Right ventricle myocardium superior (tissue), 1 donor: ENCODE measurements around the gene SLC6A1. TPM values are rescaled to one million over a fixed set of nuclear protein-coding genes. Genes with fewer than 3 reads are reported as not detected.
"Not testable (repeated sequence)": the region's sequence is repeated elsewhere in the genome, so short reads cannot be mapped to it uniquely, and the experiment has no call there.

ENCODE experiments used
- ATAC-seq: fragments of 200-7000 bp; cut with Tn5 transposase; one replicate; pipeline ENCODE4 v1.9.1; 2020; ENCODE audit warnings: mild to moderate bottlenecking; ENCODE audit not compliant: poor library complexity
- DNase-seq: peaks from one replicate; pipeline ENCODE4 v3.0.0-alpha.2; 2020
- intact Hi-C: fragments of 100-400 bp; cut with DNase I; formaldehyde crosslinking; loops from one replicate; pipeline ENCODE4 v1.11.2; 2022
- total RNA-seq: library from RNA; stranded (reverse); fragmentation: NEBNext Ultra II Directional; extraction: Animal tissue kit (Norgen Biotek cat#: 25700); gene quantifications from one replicate; pipeline ENCODE4 v1.2.1, GENCODE V29; 2021
- donor health status: DM: no; HTN: yes; CAD: no; lungs with severe emphysema.

The SLC6A1 gene
- total RNA-seq, 1 donor from 2014 or later: 0.73 TPM

DNA sequence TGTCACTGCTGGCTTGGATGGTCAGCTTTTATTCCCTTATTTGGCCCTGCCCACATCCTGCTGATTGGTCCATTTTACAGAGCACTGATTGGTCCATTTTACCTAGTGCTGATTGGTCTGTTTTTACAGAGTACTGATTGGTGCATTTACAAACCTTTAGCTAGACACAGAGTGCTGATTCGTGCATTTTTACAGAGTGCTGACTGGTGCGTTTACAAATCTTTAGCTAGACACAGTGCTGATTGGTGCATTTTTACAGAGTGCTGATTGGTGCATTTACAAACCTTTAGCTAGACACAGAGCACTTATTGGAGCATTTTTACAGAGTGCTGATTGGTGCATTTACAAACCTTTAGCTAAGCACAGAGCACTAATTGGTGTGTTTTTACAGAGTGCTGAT is 82.6 kb downstream of the SLC6A1 start:
- intact Hi-C loops, DNase-seq, ATAC-seq: not testable (repeated sequence)

DNA sequence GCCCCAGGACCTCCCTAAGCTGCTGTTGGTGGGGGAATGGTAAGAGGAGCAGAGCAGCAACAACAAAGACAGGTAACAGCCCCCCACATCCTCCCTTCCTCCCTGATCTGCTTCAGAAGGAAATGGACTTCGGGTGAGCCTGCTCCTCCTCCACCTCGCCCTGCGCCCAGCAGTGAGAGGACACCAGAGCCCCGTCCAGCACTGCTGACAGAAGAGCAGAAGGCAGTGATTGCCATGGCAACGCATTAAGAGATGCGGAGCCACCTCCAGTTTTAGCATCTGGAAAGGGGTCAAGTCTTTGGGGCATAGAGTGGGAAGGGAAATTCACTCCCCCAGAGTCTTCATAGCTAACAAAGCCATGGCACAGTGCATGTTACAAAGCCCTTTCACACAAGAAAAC is 84.2 kb downstream of the SLC6A1 start:
- ATAC-seq (no peak), DNase-seq (no peak)
- intact Hi-C loops: no loop called here

DNA sequence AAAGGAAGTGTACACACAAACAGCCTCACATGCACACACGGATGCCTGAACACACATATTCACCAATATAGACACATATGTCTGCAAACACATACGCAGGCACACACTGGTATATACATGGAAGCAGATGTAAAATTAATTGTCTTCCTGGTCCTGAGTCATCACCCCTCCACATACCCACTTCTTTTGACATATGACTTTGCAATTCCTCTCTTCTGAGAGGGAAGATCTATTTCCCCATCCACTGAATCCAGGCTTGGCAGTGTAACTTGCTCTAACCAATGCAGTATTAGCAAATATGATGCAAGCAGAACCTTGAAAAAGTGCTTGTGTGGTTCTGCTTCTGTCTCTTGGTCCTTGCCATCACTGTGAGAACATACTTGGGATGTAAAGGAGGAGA is 84.9 kb downstream of the SLC6A1 start:
- DNase-seq: no peak
- ATAC-seq: peak; percentile 58
- intact Hi-C loops: no loop called here

DNA sequence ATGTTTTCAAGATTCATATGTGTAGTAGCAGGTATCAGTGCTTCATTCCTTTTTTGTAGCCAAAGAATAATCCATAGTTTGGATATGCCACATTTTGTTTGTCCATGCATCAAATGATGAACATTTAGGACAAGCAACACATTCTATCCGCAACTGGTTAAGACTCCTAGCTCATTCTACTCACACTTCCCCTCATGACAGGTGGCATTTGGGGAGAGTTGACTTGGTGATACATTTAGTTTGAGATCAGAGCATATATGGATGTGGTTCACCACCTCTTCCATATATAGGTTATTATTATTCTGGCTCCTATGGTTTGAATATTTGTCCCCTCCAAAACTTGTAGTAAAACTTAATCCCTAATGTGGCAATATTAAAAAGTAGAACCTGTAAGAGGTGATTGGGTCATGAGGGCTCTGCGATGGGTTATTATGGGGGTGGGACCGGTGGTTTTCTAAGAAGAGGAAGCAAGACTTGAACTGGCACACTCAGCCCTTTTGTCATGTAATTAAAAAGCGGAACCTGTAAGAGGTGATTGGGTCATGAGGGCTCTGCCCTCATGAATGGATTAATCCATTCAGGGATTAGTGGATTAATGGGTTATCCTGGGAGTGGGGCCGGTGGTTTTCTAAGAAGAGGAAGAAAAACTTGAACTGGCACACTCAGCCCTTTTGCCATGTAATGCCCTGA is 86.4 kb downstream of the SLC6A1 start:
- intact Hi-C loops: no loop called here
- no peak for DNase-seq

DNA sequence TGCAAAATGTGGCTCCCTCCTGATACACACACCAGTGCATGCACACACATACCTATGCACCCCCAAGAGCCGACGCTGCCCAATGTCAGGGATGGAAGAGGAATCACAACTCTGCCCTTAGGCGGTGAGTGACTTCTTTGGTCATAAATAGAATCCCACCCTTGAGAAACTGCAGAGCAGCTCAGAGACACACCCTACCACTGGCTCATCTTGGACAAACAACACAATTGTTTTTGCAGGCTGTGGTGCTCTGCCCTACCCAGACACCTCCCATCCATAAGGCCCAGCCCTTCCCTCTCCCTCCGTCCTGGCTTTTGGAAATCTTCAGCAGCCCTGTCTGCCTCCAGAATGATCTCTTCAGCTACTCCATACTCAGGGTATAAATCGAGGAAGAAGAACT is 87.9 kb downstream of the SLC6A1 start:
- intact Hi-C loops: no loop called here
- DNase-seq (no peak), ATAC-seq (no peak)

More for the DNA sequence above, 86.4 kb downstream of the SLC6A1 start:
- ATAC-seq: no peak

DNA sequence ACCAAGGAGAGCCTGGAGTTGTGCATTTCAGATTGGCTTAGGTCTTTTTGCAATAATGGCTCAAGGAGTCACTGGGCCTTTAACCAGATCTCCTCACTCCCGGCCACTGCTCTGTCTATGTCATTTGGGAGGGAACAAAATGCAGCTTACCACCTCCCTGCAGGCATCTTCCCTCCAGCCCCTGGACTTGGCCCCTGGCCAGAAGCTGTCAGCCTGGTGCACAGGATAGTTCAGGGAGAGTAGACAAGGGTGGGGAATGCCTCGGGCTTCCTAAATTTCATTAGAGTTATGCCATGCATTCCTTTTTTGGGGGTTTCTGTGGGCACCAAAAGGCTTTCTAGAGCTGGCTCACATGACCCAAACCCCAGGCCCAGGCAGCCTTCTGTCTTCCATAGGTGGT is 91.5 kb downstream of the SLC6A1 start:
- intact Hi-C loops: no loop called here
- no peak for ATAC-seq

DNA sequence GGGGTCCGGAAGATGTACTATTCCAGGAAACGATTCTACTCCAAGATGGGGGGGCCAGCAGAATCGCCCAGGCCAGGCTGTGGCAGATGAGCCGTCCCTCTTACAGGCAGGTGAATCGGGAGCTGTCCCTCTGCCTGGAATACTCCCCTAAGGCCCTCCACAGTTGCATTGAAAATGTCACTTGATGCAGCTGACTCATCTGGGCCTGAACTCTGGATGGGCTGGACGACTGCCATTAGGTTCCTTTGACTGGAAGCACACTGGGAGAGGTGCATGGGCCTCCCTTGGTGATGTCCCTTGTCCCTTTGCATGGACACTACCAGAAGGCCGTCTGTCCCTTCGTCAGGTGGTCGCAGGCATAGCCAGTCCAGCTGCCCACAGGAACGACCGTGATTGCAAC is 92.1 kb downstream of the SLC6A1 start:
- ATAC-seq (no peak), DNase-seq (no peak)
- intact Hi-C loops: no loop called here

More for the DNA sequence above, 91.5 kb downstream of the SLC6A1 start:
- no peak for DNase-seq

DNA sequence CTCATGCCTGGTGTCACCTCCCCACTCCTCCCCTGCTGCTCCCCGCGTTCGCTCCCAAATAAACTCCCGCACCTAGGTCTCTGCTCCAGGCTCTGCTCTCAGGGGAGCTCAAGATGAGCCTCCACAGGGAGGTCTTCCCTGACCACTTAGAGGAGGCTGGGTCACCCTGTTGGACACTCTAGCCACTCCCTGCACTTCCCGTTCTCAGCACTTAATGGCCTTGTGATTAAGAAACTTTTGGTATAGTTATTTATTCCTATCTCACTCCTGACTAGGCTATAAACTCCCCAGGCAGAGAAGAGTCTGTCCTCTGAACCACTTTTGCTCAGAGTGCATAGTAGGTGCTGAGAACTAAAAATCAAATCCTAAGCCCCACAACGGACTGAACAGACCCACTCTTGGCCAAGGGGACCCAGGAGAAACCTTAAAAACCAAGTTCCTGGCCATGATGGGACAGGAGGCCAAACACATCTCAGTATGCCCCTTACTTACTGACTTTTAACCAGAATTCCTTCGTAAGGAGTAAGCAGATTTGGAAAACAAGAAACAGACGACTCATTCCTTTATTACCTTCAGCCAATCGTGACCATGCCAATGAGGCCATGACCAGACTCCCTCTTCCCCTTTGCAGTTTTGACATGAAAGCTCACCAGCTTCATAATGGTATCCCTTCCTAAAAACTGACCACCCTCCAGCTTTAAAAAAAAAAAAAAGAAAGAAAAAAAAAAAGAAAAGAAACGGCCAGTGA is 92.7 kb downstream of the SLC6A1 start:
- intact Hi-C loops: no loop called here
- ATAC-seq (no peak), DNase-seq (no peak)

DNA sequence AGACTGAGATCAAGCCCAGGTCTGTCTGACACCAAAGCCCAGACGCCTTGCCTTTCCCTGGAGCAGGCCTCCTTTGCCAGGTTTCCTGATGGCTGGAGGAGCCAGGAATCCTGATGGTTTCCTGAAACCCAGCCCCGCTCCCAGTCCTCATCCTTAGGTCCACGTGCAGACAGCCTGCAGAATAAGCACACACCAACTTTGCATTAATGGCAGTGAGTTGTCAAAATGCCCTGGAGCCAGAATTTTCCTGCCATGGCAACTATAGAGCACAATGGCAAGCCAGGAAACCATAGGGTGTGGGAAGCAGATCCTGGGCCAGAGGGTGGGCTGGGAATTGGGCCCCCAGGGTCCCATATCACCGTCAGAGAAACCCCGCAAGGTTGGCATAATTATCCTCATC is 94.3 kb downstream of the SLC6A1 start:
- DNase-seq: no peak
- intact Hi-C loops: no loop called here
- no peak for ATAC-seq

DNA sequence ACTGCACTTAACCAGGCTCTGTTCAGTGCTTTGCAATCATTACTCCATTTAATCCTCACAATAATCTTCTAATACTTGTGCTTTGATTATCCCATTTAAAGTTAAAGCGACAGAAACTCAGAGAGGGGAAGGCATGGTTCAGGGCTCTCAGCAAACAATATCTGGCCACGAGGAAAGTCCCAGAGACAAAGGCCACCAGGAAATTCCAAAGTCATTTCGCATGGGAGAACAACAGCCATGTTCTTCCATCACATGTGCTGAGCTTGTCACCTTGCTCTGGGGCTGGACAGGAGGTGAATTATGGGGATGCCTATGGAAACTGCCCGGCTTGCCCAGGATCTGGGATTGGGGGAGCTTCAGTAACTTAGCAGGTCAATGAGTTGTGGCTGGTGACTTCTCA is 95.5 kb downstream of the SLC6A1 start:
- ATAC-seq: no peak
- no peak for DNase-seq
- intact Hi-C loops: no loop called here

DNA sequence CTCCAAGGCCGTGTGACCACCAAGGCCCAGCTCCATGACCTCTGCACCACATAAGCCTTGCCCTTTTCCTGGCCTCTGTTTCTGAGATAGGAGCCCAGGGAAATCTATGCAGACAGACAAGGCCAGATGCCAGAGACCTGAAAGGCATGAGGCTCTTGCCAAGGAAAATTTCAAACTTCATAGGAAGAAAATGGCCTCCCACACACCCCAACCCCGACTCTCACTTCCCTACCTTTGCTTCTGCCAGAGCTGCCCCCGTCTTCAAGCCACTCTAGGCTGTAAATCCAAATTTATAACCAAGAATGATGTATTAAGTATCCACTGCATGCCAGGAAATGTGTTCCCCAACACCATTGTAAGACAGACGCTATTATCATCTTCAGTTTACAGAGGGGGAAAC is 96.3 kb downstream of the SLC6A1 start:
- DNase-seq (no peak), ATAC-seq (no peak)
- intact Hi-C loops: no loop called here

Other genes starting within 250 kb of the SLC6A1 start
- gene SLC6A11, start 176.5 kb upstream of the SLC6A1 start, total RNA-seq: not detected
- gene HRH1, start 161.7 kb downstream of the SLC6A1 start, total RNA-seq: 1.3 TPM